OCI-LY7 (cell line): ENCODE measurements around the gene CD300H. TPM values are rescaled to one million over a fixed set of nuclear protein-coding genes. Genes with fewer than 3 reads are reported as not detected.

Experiments used
- BruUV-seq: library from RNA; stranded (reverse); fragments of 400-500 nt; replicated peaks from 2 replicates; lab custom pipeline; 2021; lab: Mats Ljungman, UMichigan
- CTCF ChIA-PET: fragments of 300-600 bp; sonication (Branson Sonifier 250); formaldehyde crosslinking; loops from one replicate; lab custom pipeline; 2022; ENCODE audit warnings: antibody characterized with exemption; ENCODE audit not compliant: unreplicated experiment; lab: Charles Lee
- POLR2A ChIA-PET: fragments of 300-600 bp; sonication (Branson Sonifier 250); formaldehyde crosslinking; loops from one replicate; lab custom pipeline; 2022; ENCODE audit warnings: antibody characterized with exemption; lab: Charles Lee
- DNase-seq: peaks from one replicate; pipeline ENCODE4 v3.0.0-alpha.2; 2015; ENCODE audit warnings: low spot score
- H2AFZ ChIP-seq: fragments of 200-600 bp; sonication (generic), shearing (Covaris generic); 2 replicates; pipeline ENCODE4 v1.6.1; 2014; ENCODE audit warnings: mild to moderate bottlenecking, antibody characterized with exemption, low read length, moderate library complexity
- H3K27ac ChIP-seq: fragments of 200-600 bp; sonication (generic); 2 replicates; pipeline ENCODE4 v1.5.1; 2014; ENCODE audit warnings: mixed run types, low read depth, mild to moderate bottlenecking, moderate library complexity, low read length, inconsistent platforms; ENCODE audit not compliant: poor library complexity, severe bottlenecking
- H3K36me3 ChIP-seq: fragments of 200-600 bp; sonication (generic); 2 replicates; pipeline ENCODE4 v1.6.1; 2014; ENCODE audit warnings: mild to moderate bottlenecking, antibody characterized with exemption, low read length, moderate library complexity, mixed read lengths; ENCODE audit not compliant: insufficient read depth
- H3K4me1 ChIP-seq: fragments of 200-600 bp; sonication (generic); 2 replicates; pipeline ENCODE4 v1.5.1; 2014; ENCODE audit warnings: mild to moderate bottlenecking, low read length; ENCODE audit not compliant: insufficient read depth, poor library complexity, severe bottlenecking
- H3K4me2 ChIP-seq: fragments of 200-600 bp; sonication (generic); 2 replicates; pipeline ENCODE4 v1.6.1; 2014; ENCODE audit warnings: mild to moderate bottlenecking, low read length
- H3K4me3 ChIP-seq: fragments of 200-600 bp; sonication (generic); 2 replicates; pipeline ENCODE4 v1.5.1; 2014; ENCODE audit warnings: mild to moderate bottlenecking, low read depth, low read length; ENCODE audit not compliant: poor library complexity, severe bottlenecking
- H3K79me2 ChIP-seq: fragments of 200-600 bp; sonication (generic); 2 replicates; pipeline ENCODE4 v1.6.1; 2016; ENCODE audit warnings: low read depth, mild to moderate bottlenecking, low read length, moderate library complexity, mixed read lengths; ENCODE audit not compliant: insufficient read depth
- H3K9me2 ChIP-seq: fragments of 200-600 bp; sonication (generic); 2 replicates; pipeline ENCODE4 v1.6.1; 2016; ENCODE audit warnings: mild to moderate bottlenecking, low read length, mixed read lengths; ENCODE audit not compliant: insufficient read depth
- H3K9me3 ChIP-seq: fragments of 200-600 bp; sonication (generic); 2 replicates; pipeline ENCODE4 v1.6.1; 2014; ENCODE audit warnings: mild to moderate bottlenecking, mixed run types, low read length, mixed read lengths
- H4K20me1 ChIP-seq: fragments of 200-600 bp; sonication (generic); 2 replicates; pipeline ENCODE4 v1.6.1; 2014; ENCODE audit warnings: mild to moderate bottlenecking, antibody characterized with exemption, low read length, moderate library complexity, mixed read lengths; ENCODE audit not compliant: insufficient read depth
- EZH2phosphoT487 ChIP-seq: fragments of 200-600 bp; sonication (generic); IDR thresholded peaks from 2 replicates; pipeline ENCODE4 v1.6.1; 2018; ENCODE audit warnings: low read depth, borderline replicate concordance, mild to moderate bottlenecking, mixed run types, antibody characterized with exemption, low read length, moderate library complexity, mixed read lengths
- intact Hi-C: fragments of 100-400 bp; cut with micrococcal nuclease; formaldehyde crosslinking; loops from one replicate; pipeline ENCODE4 v1.10.0; 2022; ENCODE audit not compliant: unreplicated experiment
- total RNA-seq, 2 experiments: library from RNA; depleted of rRNA in 1 of 2; stranded (reverse); fragments of >200 nt in 1 of 2; shearing (Covaris generic) in 1 of 2; gene quantifications; 2 replicates each; pipeline ENCODE4 v1.2.3, GENCODE V29; 2014 to 2022
- TF ChIP-seq, protein P1 (sequence below): fragments of 200-600 bp; sonication (generic); conservative IDR thresholded peaks from 2 replicates; pipeline ENCODE4 v1.5.1; 2014; ENCODE audit warnings: mild to moderate bottlenecking, antibody characterized with exemption, low read length, moderate library complexity, mixed read lengths

CD300H gene
- total RNA-seq, 2 experiments from 2014 or later: not detected

DNA sequence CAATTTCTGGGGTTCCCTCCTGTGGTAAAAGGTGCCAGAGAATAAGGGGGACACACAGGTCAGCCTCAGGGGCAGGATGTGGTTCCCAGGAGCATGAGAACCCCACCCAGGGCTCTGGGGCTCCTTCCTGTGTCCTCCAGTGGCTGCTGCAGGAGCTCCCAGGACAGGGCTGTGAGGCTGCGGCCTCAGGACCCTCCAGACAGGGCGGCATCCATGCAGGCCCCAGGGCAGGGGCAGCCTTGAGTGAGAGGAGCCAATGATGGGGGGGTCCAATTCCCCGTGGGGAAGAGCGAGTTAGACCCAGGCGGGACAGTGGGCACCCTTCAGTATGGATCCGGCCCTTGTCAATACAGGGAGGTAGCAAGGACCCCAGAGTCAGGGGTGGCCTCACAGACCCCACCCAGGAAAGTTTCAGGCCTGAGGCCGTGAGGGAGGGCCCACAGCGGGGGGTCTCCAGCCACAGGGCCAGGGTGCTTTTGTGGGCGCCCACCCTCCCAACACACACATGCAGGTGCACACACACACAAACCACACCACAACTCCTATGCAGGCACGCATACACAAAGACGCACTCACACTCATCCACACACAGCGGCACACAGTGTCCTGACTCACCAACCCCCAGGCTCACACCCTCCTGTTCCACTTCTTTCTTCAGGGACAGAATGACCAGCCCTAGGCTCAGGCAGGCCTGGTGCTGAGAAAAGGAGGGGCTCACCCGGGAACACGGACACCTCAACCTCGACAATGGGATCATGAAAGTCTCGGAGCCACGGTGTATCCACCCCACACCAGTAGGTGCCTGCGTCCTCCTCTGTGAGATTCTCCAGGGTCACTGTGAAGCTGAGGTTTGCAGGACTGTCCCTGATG lies 23.2 kb downstream of the CD300H start:
- no peaks in the 10 kb centered on the region for H3K36me3 ChIP-seq
- H3K4me2 ChIP-seq: no peak overlapping the region
- no TSS peak for BruUV-seq
- POLR2A ChIA-PET: no interaction called here
- DNase-seq: no peak
- H4K20me1 ChIP-seq: no peaks in the 10 kb centered on the region
- H3K4me3 ChIP-seq: no peak overlapping the region
- H3K79me2 ChIP-seq: no peaks in the 10 kb centered on the region
- no peaks in the 10 kb centered on the region for H3K9me3 ChIP-seq
- intact Hi-C loops: no loop called here
- H2AFZ ChIP-seq: no peak overlapping the region
- H3K9me2 ChIP-seq: no peaks in the 10 kb centered on the region
- no peak for TF ChIP-seq EZH2phosphoT487
- H3K4me1 ChIP-seq: no peaks in the 10 kb centered on the region
- H3K27ac ChIP-seq: no peak overlapping the region
- CTCF ChIA-PET: no interaction called here

DNA sequence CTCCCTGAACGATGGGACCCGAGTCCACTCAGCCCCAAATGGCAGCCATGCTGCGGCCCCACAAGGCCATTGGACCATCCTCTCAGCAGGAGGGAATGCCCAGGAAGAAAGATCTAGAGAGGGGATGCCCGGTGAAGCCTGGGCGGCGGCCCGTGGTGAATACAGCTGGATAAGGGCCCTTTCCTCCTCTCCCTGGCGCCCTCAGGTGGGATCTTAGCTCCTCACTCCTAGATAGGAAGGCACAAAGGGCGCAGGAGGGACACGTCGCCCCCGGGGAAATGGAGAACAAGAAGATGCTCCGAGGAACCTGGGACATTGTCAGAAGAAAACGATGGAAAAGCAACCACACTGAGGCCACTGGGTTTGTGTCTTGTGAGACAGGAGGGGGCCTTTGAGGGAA lies 23.9 kb downstream of the CD300H start:
- H3K27ac ChIP-seq: no peak overlapping the region
- intact Hi-C loops: no loop called here
- no TSS peak for BruUV-seq
- no peaks in the 10 kb centered on the region for H3K4me1 ChIP-seq
- no peak overlapping the region for H2AFZ ChIP-seq
- TF ChIP-seq, protein P1, sequence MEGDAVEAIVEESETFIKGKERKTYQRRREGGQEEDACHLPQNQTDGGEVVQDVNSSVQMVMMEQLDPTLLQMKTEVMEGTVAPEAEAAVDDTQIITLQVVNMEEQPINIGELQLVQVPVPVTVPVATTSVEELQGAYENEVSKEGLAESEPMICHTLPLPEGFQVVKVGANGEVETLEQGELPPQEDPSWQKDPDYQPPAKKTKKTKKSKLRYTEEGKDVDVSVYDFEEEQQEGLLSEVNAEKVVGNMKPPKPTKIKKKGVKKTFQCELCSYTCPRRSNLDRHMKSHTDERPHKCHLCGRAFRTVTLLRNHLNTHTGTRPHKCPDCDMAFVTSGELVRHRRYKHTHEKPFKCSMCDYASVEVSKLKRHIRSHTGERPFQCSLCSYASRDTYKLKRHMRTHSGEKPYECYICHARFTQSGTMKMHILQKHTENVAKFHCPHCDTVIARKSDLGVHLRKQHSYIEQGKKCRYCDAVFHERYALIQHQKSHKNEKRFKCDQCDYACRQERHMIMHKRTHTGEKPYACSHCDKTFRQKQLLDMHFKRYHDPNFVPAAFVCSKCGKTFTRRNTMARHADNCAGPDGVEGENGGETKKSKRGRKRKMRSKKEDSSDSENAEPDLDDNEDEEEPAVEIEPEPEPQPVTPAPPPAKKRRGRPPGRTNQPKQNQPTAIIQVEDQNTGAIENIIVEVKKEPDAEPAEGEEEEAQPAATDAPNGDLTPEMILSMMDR: no peak
- TF ChIP-seq EZH2phosphoT487: no peak
- H4K20me1 ChIP-seq: no peaks in the 10 kb centered on the region
- H3K79me2 ChIP-seq: no peaks in the 10 kb centered on the region
- H3K36me3 ChIP-seq: no peaks in the 10 kb centered on the region
- CTCF ChIA-PET: no interaction called here
- POLR2A ChIA-PET: no interaction called here
- no peak for DNase-seq
- no peaks in the 10 kb centered on the region for H3K9me3 ChIP-seq
- H3K4me3 ChIP-seq: no peak overlapping the region
- no peaks in the 10 kb centered on the region for H3K9me2 ChIP-seq
- H3K4me2 ChIP-seq: no peak overlapping the region

DNA sequence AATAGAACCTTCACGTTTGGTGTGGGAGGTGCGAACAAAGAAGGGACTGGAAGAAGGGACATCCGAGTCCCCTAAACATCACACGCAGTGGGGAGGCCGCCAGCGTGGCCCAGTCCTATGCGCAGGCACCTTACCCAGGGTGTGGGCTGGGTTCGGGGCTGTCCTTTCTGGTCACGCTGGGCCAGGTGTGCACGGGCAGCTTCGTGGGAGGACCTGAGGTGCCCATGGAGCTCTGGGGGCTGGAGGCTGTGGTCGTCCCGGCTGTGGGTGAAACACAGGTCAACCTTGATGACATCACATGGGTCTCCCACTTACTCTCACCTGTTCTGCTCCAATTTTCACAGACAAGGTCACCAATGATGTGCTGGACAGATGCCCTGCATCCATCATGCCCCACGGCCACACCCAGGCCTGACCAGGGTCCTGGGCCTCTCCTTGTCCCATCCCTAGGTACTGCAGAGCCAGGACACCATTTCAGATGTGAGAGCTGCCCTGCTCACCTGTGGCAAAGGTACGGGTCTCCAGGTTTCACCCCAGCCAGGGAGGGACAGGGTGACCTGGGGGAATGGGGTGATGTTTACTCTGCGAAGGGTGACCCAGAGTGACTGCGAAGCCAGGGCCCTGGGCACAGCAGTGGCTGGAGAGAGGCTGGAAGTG lies 24.5 kb downstream of the CD300H start:
- no peak overlapping the region for H2AFZ ChIP-seq
- no peaks in the 10 kb centered on the region for H3K79me2 ChIP-seq
- H3K36me3 ChIP-seq: no peaks in the 10 kb centered on the region
- H3K4me3 ChIP-seq: no peak overlapping the region
- H3K4me1 ChIP-seq: no peaks in the 10 kb centered on the region
- H3K27ac ChIP-seq: no peak overlapping the region
- TF ChIP-seq, protein P1: no peak
- TF ChIP-seq EZH2phosphoT487: no peak
- ChIA-PET CTCF (no interaction called here), POLR2A (no interaction called here)
- intact Hi-C loops: no loop called here
- no TSS peak for BruUV-seq
- H3K9me3 ChIP-seq: no peaks in the 10 kb centered on the region
- no peak for DNase-seq
- H3K9me2 ChIP-seq: no peaks in the 10 kb centered on the region
- no peaks in the 10 kb centered on the region for H4K20me1 ChIP-seq
- H3K4me2 ChIP-seq: no peak overlapping the region
